Right atrium auricular region (tissue), 2 donors: ENCODE results near the gene NUDT7. TPM values are rescaled to one million over a fixed set of nuclear protein-coding genes. Genes with fewer than 3 reads are reported as not detected.

Source experiments
- DNase-seq: peaks from one replicate; pipeline ENCODE4 v3.0.0-alpha.2; 2019; ENCODE audit warnings: low spot score
- H3K27ac ChIP-seq, 2 donors: fragments of 200-600 bp; sonication (generic); 1 replicate in 1 of 2; 2 replicates in 1 of 2; pipeline ENCODE4 v1.5.1; 2016 to 2019
- H3K27me3 ChIP-seq, 2 donors: fragments of 200-600 bp; sonication (generic); one replicate each; pipeline versions ENCODE4 v1.5.1 to v1.6.0; 2017 to 2019
- H3K36me3 ChIP-seq: fragments of 200-600 bp; sonication (generic); one replicate; pipeline ENCODE4 v1.5.1; 2016
- H3K4me1 ChIP-seq, 2 donors: fragments of 200-600 bp; sonication (generic); one replicate each; pipeline versions ENCODE4 v1.5.1 to v1.6.0; 2017 to 2019
- H3K4me3 ChIP-seq, 2 donors: fragments of 200-600 bp; sonication (generic); 1 replicate in 1 of 2; 2 replicates in 1 of 2; pipeline ENCODE4 v1.5.1; 2017 to 2019; ENCODE audit warnings: mild to moderate bottlenecking in 1 of 2, moderate library complexity in 1 of 2
- H3K9me3 ChIP-seq, 2 donors: fragments of 200-600 bp; sonication (generic); one replicate each; pipeline ENCODE4 v1.5.1; 2019
- total RNA-seq, 2 donors: library from RNA; depleted of rRNA; stranded (reverse); fragments of >200 nt; gene quantifications; one replicate each; pipeline ENCODE4 v1.1.0, GENCODE V29; 2016
- TF ChIP-seq, protein P1 (sequence below), 2 donors: fragments of 200-600 bp; sonication (generic); IDR thresholded peaks; one replicate each; pipeline ENCODE4 v1.5.1; 2019; ENCODE audit warnings: antibody characterized with exemption in 2 of 2

NUDT7 gene
- total RNA-seq, 2 donors from 2014 or later: 15.0 to 35.0 TPM

DNA sequence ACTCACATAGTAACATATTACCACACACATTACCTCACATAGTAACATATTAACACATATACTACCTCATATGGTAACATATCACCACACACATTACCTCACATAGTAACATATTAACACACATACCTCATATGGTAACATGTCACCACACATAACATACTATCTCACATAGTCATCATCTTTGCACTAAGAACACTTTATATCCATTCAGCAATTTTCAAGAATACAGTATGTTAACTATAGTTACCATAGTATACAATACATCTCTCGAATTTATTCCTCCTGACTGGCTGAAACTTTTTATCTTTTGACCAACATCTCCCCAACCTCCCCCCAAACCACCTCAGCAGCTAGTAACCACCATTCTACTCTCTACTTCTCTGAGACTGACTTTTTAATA is 7.6 kb downstream of the NUDT7 start:
- no peaks in the 10 kb centered on the region for H3K36me3 ChIP-seq
- no peak overlapping the region for H3K4me3 ChIP-seq
- TF ChIP-seq, protein P1, sequence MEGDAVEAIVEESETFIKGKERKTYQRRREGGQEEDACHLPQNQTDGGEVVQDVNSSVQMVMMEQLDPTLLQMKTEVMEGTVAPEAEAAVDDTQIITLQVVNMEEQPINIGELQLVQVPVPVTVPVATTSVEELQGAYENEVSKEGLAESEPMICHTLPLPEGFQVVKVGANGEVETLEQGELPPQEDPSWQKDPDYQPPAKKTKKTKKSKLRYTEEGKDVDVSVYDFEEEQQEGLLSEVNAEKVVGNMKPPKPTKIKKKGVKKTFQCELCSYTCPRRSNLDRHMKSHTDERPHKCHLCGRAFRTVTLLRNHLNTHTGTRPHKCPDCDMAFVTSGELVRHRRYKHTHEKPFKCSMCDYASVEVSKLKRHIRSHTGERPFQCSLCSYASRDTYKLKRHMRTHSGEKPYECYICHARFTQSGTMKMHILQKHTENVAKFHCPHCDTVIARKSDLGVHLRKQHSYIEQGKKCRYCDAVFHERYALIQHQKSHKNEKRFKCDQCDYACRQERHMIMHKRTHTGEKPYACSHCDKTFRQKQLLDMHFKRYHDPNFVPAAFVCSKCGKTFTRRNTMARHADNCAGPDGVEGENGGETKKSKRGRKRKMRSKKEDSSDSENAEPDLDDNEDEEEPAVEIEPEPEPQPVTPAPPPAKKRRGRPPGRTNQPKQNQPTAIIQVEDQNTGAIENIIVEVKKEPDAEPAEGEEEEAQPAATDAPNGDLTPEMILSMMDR (IDR thresholded peaks at IDR 0.05): no peak
- H3K4me1 ChIP-seq: no peaks in the 10 kb centered on the region
- no peaks in the 10 kb centered on the region for H3K27me3 ChIP-seq
- H3K27ac ChIP-seq: no peak overlapping the region
- no peaks in the 10 kb centered on the region for H3K9me3 ChIP-seq
- no peak for DNase-seq

DNA sequence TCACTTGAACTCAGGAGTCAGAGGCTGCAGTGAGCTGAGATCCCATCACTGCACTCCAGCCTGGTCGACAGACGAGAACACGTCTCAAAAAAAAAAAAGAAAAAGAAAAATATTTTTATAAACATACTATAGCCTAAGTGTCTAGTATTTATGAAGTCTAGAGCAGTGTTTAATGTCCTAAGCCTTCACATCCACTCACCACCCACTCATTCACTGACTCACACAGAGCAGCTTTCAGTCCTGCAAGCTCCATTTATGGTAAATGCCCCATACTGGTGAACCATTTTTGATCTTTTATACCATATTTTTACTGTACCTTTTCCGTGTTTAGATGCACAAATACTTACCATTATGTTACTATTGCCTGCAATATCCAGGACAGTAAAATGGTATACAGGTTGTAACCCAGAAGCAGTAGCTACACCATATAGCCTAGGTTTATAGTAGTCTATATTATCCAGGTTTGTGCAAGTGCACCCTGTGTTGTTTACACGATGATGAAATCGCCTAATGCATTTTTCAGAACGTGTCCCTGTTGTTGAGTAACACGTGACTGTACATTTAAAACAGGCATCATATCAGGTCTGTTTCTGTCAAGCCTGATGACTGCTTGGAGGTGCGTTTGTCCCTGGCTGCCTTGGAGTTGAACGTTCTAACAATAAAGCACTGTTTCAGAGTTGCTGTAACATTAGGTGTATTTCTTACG is 10.1 kb downstream of the NUDT7 start:
- no peaks in the 10 kb centered on the region for H3K9me3 ChIP-seq
- no peaks in the 10 kb centered on the region for H3K27me3 ChIP-seq
- no peak overlapping the region for H3K4me3 ChIP-seq
- no peak overlapping the region for H3K27ac ChIP-seq
- no peak for DNase-seq
- no peaks in the 10 kb centered on the region for H3K4me1 ChIP-seq
- H3K36me3 ChIP-seq: no peaks in the 10 kb centered on the region
- TF ChIP-seq, protein P1 (IDR thresholded peaks at IDR 0.05): no peak

DNA sequence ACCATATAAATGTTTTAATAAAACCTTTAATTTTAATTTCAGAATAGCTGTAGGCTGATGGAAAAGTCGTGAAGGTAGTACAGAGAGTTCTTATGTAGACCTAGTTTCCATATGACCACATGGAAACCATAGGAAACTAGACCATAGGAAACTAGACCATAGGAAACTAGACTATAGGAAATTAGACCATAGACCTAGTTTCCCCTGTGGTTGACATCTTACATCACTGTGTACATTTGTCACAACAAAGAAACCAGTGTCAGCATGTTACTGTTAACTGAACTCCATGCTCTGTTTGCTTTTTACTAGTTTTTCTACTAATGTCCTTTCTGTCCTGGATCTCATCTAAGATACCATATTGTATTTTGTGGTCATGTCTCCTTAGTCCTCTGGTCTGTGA is 14.6 kb downstream of the NUDT7 start:
- DNase-seq: no peak
- no peaks in the 10 kb centered on the region for H3K36me3 ChIP-seq
- H3K27ac ChIP-seq: no peak overlapping the region
- H3K4me1 ChIP-seq: no peaks in the 10 kb centered on the region
- H3K27me3 ChIP-seq: no peaks in the 10 kb centered on the region
- no peaks in the 10 kb centered on the region for H3K9me3 ChIP-seq
- no peak overlapping the region for H3K4me3 ChIP-seq
- TF ChIP-seq, protein P1 (IDR thresholded peaks at IDR 0.05): no peak

DNA sequence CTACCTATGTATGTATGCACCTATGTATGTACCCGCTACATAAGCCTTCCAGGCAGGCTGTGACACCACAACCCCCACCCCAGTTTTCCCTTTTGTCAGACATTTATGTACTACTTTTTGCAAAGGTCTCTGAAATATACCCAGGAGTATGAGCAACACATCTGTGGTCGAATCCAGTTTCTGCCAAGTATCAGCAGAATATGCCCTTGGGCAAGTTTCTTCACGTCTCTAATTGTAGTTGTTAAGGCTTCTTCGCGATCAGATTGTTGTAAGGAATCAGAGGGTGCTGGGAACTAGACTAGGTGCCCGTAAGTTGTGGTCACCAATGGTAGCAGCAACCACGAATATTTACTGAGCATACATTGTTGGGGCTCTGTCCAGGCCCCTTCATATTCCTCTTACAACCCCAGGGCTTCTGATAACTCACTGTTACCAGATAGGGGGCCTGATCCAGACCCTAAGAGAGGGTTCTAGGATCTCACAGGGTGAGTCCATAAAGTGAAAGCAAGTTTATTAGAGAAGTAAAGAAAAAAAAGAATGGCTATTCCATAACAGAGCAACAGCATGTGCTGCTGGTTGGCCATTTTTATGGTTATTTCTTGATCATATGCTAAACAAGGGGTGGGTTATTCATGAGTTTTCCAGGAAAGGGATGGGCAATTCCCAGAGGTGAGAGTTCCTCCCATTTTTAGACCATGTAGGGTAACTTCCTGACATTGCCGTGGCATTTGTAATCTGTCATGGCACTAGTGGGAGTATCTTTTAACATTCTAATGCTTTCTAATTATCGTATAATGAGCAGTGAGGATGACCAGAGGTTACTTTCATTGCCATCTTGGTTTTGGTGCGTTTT is 16.6 kb downstream of the NUDT7 start:
- Histone ChIP-seq H3K36me3 (no peaks in the 10 kb centered on the region), H3K27ac (no peak overlapping the region), H3K4me3 (no peak overlapping the region), H3K4me1 (no peaks in the 10 kb centered on the region), H3K27me3 (no peaks in the 10 kb centered on the region), H3K9me3 (no peaks in the 10 kb centered on the region)
- TF ChIP-seq, protein P1 (IDR thresholded peaks at IDR 0.05): no peak
- DNase-seq: no peak

DNA sequence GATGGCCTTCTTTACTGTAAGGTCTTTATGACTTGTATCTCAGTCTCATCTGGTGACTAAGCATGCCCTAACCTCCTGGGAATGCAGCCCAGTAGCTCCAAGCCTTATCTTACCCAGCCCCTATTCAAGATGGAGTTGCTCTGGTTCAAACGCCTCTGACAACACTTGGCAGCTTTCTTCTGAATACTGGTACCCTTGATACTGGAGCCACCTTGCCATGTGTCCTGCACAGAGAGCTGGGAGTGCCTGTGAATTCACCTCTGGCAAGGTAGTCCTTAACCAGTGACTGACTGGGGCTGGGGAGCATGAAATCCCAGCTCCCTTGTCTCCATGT is 17.2 kb downstream of the NUDT7 start:
- no peaks in the 10 kb centered on the region for H3K36me3 ChIP-seq
- no peak overlapping the region for H3K4me3 ChIP-seq
- no peaks in the 10 kb centered on the region for H3K27me3 ChIP-seq
- H3K27ac ChIP-seq: no peak overlapping the region
- H3K9me3 ChIP-seq: no peaks in the 10 kb centered on the region
- no peak for DNase-seq
- H3K4me1 ChIP-seq: no peaks in the 10 kb centered on the region
- TF ChIP-seq, protein P1 (IDR thresholded peaks at IDR 0.05): no peak
